Activated naive CD8-positive, alpha-beta T cell treated with anti-CD3 and anti-CD28 coated beads for 36 hours (primary cell): Measurements from ENCODE around the gene SCYL1. TPM values are rescaled to one million over a fixed set of nuclear protein-coding genes. Genes with fewer than 3 reads are reported as not detected.

ENCODE experiments used
- DNase-seq: peaks from one replicate; pipeline ENCODE4 v3.0.0; 2021
- H3K27ac Mint-ChIP-seq: one replicate; pipeline ENCODE4 v1.8.0; 2022; ENCODE audit warnings: mild to moderate bottlenecking, moderate library complexity, mixed read lengths
- H3K27me3 Mint-ChIP-seq: one replicate; pipeline ENCODE4 v1.8.0; 2022; ENCODE audit warnings: mild to moderate bottlenecking, mixed read lengths
- H3K36me3 Mint-ChIP-seq: one replicate; pipeline ENCODE4 v1.8.0; 2021; ENCODE audit warnings: mild to moderate bottlenecking, mixed read lengths
- H3K4me1 Mint-ChIP-seq: one replicate; pipeline ENCODE4 v1.8.0; 2021; ENCODE audit warnings: mixed read lengths
- H3K4me3 Mint-ChIP-seq: one replicate; pipeline ENCODE4 v1.8.0; 2022; ENCODE audit warnings: mild to moderate bottlenecking, moderate library complexity, mixed read lengths
- H3K9me3 Mint-ChIP-seq: one replicate; pipeline ENCODE4 v1.8.0; 2022; ENCODE audit warnings: mixed read lengths
- total RNA-seq, 2 experiments: library from RNA; stranded (reverse); gene quantifications; one replicate each; pipeline ENCODE4 v1.2.3, GENCODE V29; 2021

Gene SCYL1
- total RNA-seq, 2 experiments from 2014 or later, result 70.5 to 80.3 TPM

GRCh38 chr11:65572356-65573051 is 47.6 kb downstream of the SCYL1 start, which contains the start of gene FAM89B:
TSS of gene FAM89B (plus strand) at chr11:65572538. CDS start at chr11:65572670, 132 bp downstream.
- Mint-ChIP-seq H3K9me3 (no peaks in the 10 kb centered on the region), H3K36me3 (peaks cover 27% of the 10 kb centered on the region), H3K27me3 (no peaks in the 10 kb centered on the region), H3K4me3 (peak within 1 kb of the TSS; percentile 100), H3K27ac (peak within 1 kb of the TSS; percentile 86), H3K4me1 (peaks cover 46% of the 10 kb centered on the region)
- DNase-seq, result peak; percentile 88

GRCh38 chr11:65573391-65574079 is 48.7 kb downstream of the SCYL1 start:
- no peaks in the 10 kb centered on the region for H3K9me3 Mint-ChIP-seq
- no peak for DNase-seq
- no peaks in the 10 kb centered on the region for H3K27me3 Mint-ChIP-seq
- H3K36me3 Mint-ChIP-seq, result peaks cover 28% of the 10 kb centered on the region
- H3K27ac Mint-ChIP-seq, result peak overlapping the region; percentile 86
- peaks cover 51% of the 10 kb centered on the region for H3K4me1 Mint-ChIP-seq
- peak overlapping the region; percentile 79 for H3K4me3 Mint-ChIP-seq

GRCh38 chr11:65574109-65574810 is 49.4 kb downstream of the SCYL1 start:
- Mint-ChIP-seq H3K4me3 (peak overlapping the region; percentile 82), H3K27me3 (no peaks in the 10 kb centered on the region), H3K9me3 (no peaks in the 10 kb centered on the region), H3K4me1 (peaks cover 53% of the 10 kb centered on the region), H3K27ac (peak overlapping the region; percentile 93), H3K36me3 (peaks cover 26% of the 10 kb centered on the region)
- DNase-seq, result peak; percentile 96

GRCh38 chr11:65574811-65575567 is 50.1 kb downstream of the SCYL1 start:
- Mint-ChIP-seq H3K4me1 (peaks cover 55% of the 10 kb centered on the region), H3K9me3 (no peaks in the 10 kb centered on the region), H3K4me3 (peak overlapping the region; percentile 82), H3K36me3 (peaks cover 30% of the 10 kb centered on the region), H3K27me3 (no peaks in the 10 kb centered on the region), H3K27ac (peak overlapping the region; percentile 93)
- no peak for DNase-seq

- Mint-ChIP-seq H3K9me3 (no peaks in the 10 kb centered on the region), H3K4me1 (peaks cover 55% of the 10 kb centered on the region), H3K27ac (peak within 1 kb of the TSS; percentile 93), H3K36me3 (peaks cover 28% of the 10 kb centered on the region), H3K27me3 (no peaks in the 10 kb centered on the region), H3K4me3 (peak within 1 kb of the TSS; percentile 88)
- peak; percentile 84 for DNase-seq
Measured at GRCh38 chr11:65575568-65576231, 50.8 kb downstream of the SCYL1 start, which contains the start of gene EHBP1L1. TSS of gene EHBP1L1 (plus strand) at chr11:65576053. CDS start at chr11:65576303, 250 bp downstream.

- peaks cover 26% of the 10 kb centered on the region for H3K36me3 Mint-ChIP-seq
- peak overlapping the region; percentile 88 for H3K4me3 Mint-ChIP-seq
- DNase-seq, result no peak
- peak overlapping the region; percentile 84 for H3K27ac Mint-ChIP-seq
- no peaks in the 10 kb centered on the region for H3K9me3 Mint-ChIP-seq
- no peaks in the 10 kb centered on the region for H3K27me3 Mint-ChIP-seq
- peaks cover 52% of the 10 kb centered on the region for H3K4me1 Mint-ChIP-seq
Measured at GRCh38 chr11:65576232-65576866, 51.5 kb downstream of the SCYL1 start.

- peak overlapping the region; percentile 88 for H3K4me3 Mint-ChIP-seq
- H3K27ac Mint-ChIP-seq, result peak overlapping the region; percentile 84
- peak; percentile 48 for DNase-seq
- H3K36me3 Mint-ChIP-seq, result peaks cover 23% of the 10 kb centered on the region
- no peaks in the 10 kb centered on the region for H3K9me3 Mint-ChIP-seq
- no peaks in the 10 kb centered on the region for H3K27me3 Mint-ChIP-seq
- H3K4me1 Mint-ChIP-seq, result peaks cover 44% of the 10 kb centered on the region
Measured at GRCh38 chr11:65576867-65577755, 52.2 kb downstream of the SCYL1 start.

GRCh38 chr11:65577756-65578109 is 52.9 kb downstream of the SCYL1 start:
- peaks cover 22% of the 10 kb centered on the region for H3K36me3 Mint-ChIP-seq
- no peaks in the 10 kb centered on the region for H3K27me3 Mint-ChIP-seq
- peak overlapping the region; percentile 16 for H3K27ac Mint-ChIP-seq
- peak overlapping the region; percentile 55 for H3K4me3 Mint-ChIP-seq
- peaks cover 43% of the 10 kb centered on the region for H3K4me1 Mint-ChIP-seq
- H3K9me3 Mint-ChIP-seq, result no peaks in the 10 kb centered on the region
- no peak for DNase-seq

- Mint-ChIP-seq H3K27ac (peak overlapping the region; percentile 4), H3K4me3 (peak overlapping the region; percentile 55), H3K9me3 (no peaks in the 10 kb centered on the region), H3K36me3 (peaks cover 18% of the 10 kb centered on the region), H3K27me3 (no peaks in the 10 kb centered on the region), H3K4me1 (peaks cover 41% of the 10 kb centered on the region)
- DNase-seq, result no peak
Measured at GRCh38 chr11:65578134-65578533, 53.3 kb downstream of the SCYL1 start.

- Mint-ChIP-seq H3K27ac (peak overlapping the region; percentile 4), H3K36me3 (peaks cover 17% of the 10 kb centered on the region), H3K9me3 (no peaks in the 10 kb centered on the region)
Measured at GRCh38 chr11:65578667-65579066, 53.8 kb downstream of the SCYL1 start.

GRCh38 chr11:65579291-65579690 is 54.4 kb downstream of the SCYL1 start:
- no peak for DNase-seq
- Mint-ChIP-seq H3K9me3 (no peaks in the 10 kb centered on the region), H3K36me3 (peaks cover 13% of the 10 kb centered on the region), H3K4me3 (no peak overlapping the region), H3K27ac (no peak overlapping the region), H3K27me3 (no peaks in the 10 kb centered on the region), H3K4me1 (peaks cover 33% of the 10 kb centered on the region)

More at GRCh38 chr11:65578667-65579066, 53.8 kb downstream of the SCYL1 start:
- peaks cover 36% of the 10 kb centered on the region for H3K4me1 Mint-ChIP-seq
- no peaks in the 10 kb centered on the region for H3K27me3 Mint-ChIP-seq
- no peak for DNase-seq
- H3K4me3 Mint-ChIP-seq, result peak overlapping the region; percentile 50

- no peaks in the 10 kb centered on the region for H3K27me3 Mint-ChIP-seq
- H3K4me3 Mint-ChIP-seq, result no peak overlapping the region
- no peaks in the 10 kb centered on the region for H3K9me3 Mint-ChIP-seq
- no peak overlapping the region for H3K27ac Mint-ChIP-seq
- peaks cover 13% of the 10 kb centered on the region for H3K36me3 Mint-ChIP-seq
- peaks cover 27% of the 10 kb centered on the region for H3K4me1 Mint-ChIP-seq
- no peak for DNase-seq
Measured at GRCh38 chr11:65580031-65580692, 55.3 kb downstream of the SCYL1 start.
